Stomach (tissue), 9 donors: Measurements from ENCODE around the gene SLC27A2. TPM values are rescaled to one million over a fixed set of nuclear protein-coding genes. Genes with fewer than 3 reads are reported as not detected.
A peak's percentile ranks its signal among the peaks of the same experiment; 100 is the strongest.

Source experiments
- DNase-seq, 2 donors: peaks; one replicate each; pipeline versions ENCODE4 v3.0.0 to v3.0.0-alpha.2; 2013 to 2019
- H3K27ac ChIP-seq, 5 donors: fragments of 200-600 bp in 4 of 5; sonication (generic) in 4 of 5; one replicate each; pipeline ENCODE4 v1.5.1; 2013 to 2019; ENCODE audit warnings: mild to moderate bottlenecking in 1 of 5, moderate library complexity in 1 of 5
- H3K27me3 ChIP-seq, 3 donors: fragments of 200-600 bp; sonication (generic); one replicate each; pipeline ENCODE4 v1.5.1; 2017 to 2019; ENCODE audit warnings: mixed run types in 1 of 3
- H3K36me3 ChIP-seq, 4 donors: fragments of 200-600 bp; sonication (generic); 1 replicate in 3 of 4; 2 replicates in 1 of 4; pipeline ENCODE4 v1.5.1; 2016 to 2019
- H3K4me1 ChIP-seq, 4 donors: fragments of 200-600 bp; sonication (generic); one replicate each; pipeline ENCODE4 v1.5.1; 2016 to 2019
- H3K4me3 ChIP-seq, 4 donors: fragments of 200-600 bp; sonication (generic) in 3 of 4; one replicate each; pipeline ENCODE4 v1.5.1; 2016 to 2019; ENCODE audit warnings: mild to moderate bottlenecking in 1 of 4
- H3K9me3 ChIP-seq, 4 donors: fragments of 200-600 bp; sonication (generic); one replicate each; pipeline ENCODE4 v1.5.1; 2016 to 2019
- CTCF ChIP-seq, 7 experiments: fragments of 450-650 bp in 4 of 7; fragments of 200-600 bp in 3 of 7; sonication (generic) in 3 of 7; IDR thresholded peaks; one replicate each; pipeline ENCODE4 v1.5.1; 2016 to 2019; ENCODE audit warnings: antibody characterized with exemption in 7 of 7, control low read depth in 2 of 7, mild to moderate bottlenecking in 1 of 7
- EP300 ChIP-seq: sonication (generic); formaldehyde crosslinking; IDR thresholded peaks from one replicate; pipeline ENCODE4 v1.6.1; 2017; ENCODE audit warnings: antibody characterized with exemption
- POLR2A ChIP-seq, 4 donors: fragments of 450-650 bp; IDR thresholded peaks; one replicate each; pipeline ENCODE4 v1.6.1; 2016; ENCODE audit warnings: antibody characterized with exemption in 4 of 4, control low read depth in 2 of 4, mild to moderate bottlenecking in 1 of 4, moderate library complexity in 1 of 4
- POLR2AphosphoS5 ChIP-seq, 3 donors: sonication (generic); formaldehyde crosslinking; IDR thresholded peaks; one replicate each; pipeline ENCODE4 v1.6.1; 2016; ENCODE audit warnings: antibody characterized with exemption in 3 of 3
- WGBS, 5 donors: extraction: QIAGEN DNeasy Blood & Tissue Kit in 3 of 5; methylation state at CpG; one replicate each; pipeline versions ENCODE4 v1.1.5 to v1.1.7; 2013 to 2018; 5-methylcytosine and 5-hydroxymethylcytosine counted together
- intact Hi-C: fragments of 100-400 bp; cut with DNase I; formaldehyde crosslinking; loops from one replicate; pipeline ENCODE4 v1.15.1; 2023; ENCODE audit warnings: low total_unique reads
- polyA plus RNA-seq, 3 donors: library from polyadenylated mRNA; stranded (reverse); fragments of 200-250 nt; gene quantifications; one replicate each; pipeline ENCODE4 v1.2.3, GENCODE V29; 2013
- total RNA-seq, 5 donors: library from RNA; depleted of rRNA; stranded (reverse); fragments of >200 nt; gene quantifications; one replicate each; pipeline versions ENCODE4 v1.1.0 to v1.2.3, GENCODE V29; 2014 to 2016
- donor health status: healthy with polysubstance abuse.
- donor health status: Bipolar disorder and iron deficiency.
- donor health status: healthy.

Gene SLC27A2
- total and polyA plus RNA-seq, 8 donors = 0.61 to 53.6 (median 2.3) TPM; not detected in 2

- intact Hi-C loops = loop anchor here (10.0 kb wide), 1 partner anchor 1282 kb away; no protein-coding TSS in a partner anchor
- peaks cover 0 to 8% (median 0%) of the 10 kb centered on the region in 4 donors for H3K4me1 ChIP-seq
- no peaks in the 10 kb centered on the region for H3K9me3 ChIP-seq
- no peaks in the 10 kb centered on the region for H3K27me3 ChIP-seq
- no peaks in the 10 kb centered on the region for H3K36me3 ChIP-seq
- no peak overlapping the region for H3K4me3 ChIP-seq
- no peak overlapping the region for H3K27ac ChIP-seq
- WGBS, 5 donors = 83 to 94% (median 88%) methylated on average over 2 of the region's 2 CpGs
- TF ChIP-seq EP300 = no peak
- no peak for TF ChIP-seq CTCF (IDR thresholded peaks at IDR 0.05)
- DNase-seq = no peak
Observed at GRCh38 chr15:50146632-50147031, 35.4 kb upstream of the SLC27A2 start.

- 72 to 81% (median 77%) methylated on average over 4 of the region's 4 CpGs for WGBS, 5 donors
- Histone ChIP-seq H3K4me1 (peaks cover 0 to 8% (median 0%) of the 10 kb centered on the region in 4 donors), H3K9me3 (no peaks in the 10 kb centered on the region), H3K36me3 (no peaks in the 10 kb centered on the region), H3K27me3 (no peaks in the 10 kb centered on the region), H3K27ac (no peak overlapping the region), H3K4me3 (no peak overlapping the region)
- peak in 1 of 2 donors; percentile 70 for DNase-seq
- peak in 1 of 7 experiments; percentile 9 for TF ChIP-seq CTCF (IDR thresholded peaks at IDR 0.05)
- no peak for TF ChIP-seq EP300
- TF ChIP-seq POLR2AphosphoS5 (IDR thresholded peaks at IDR 0.05) = no peak
- intact Hi-C loops = loop anchor here (10.0 kb wide), 1 partner anchor 1284 kb away; no protein-coding TSS in a partner anchor
Observed at GRCh38 chr15:50148362-50148963, 33.5 kb upstream of the SLC27A2 start.

GRCh38 chr15:50149090-50149489, 32.9 kb upstream of the SLC27A2 start:
- Histone ChIP-seq H3K9me3 (no peaks in the 10 kb centered on the region), H3K4me3 (no peak overlapping the region), H3K36me3 (no peaks in the 10 kb centered on the region), H3K27me3 (no peaks in the 10 kb centered on the region), H3K4me1 (peaks cover 0 to 8% (median 0%) of the 10 kb centered on the region in 4 donors), H3K27ac (no peak overlapping the region)
- no peak for TF ChIP-seq POLR2A (IDR thresholded peaks at IDR 0.05)
- TF ChIP-seq POLR2AphosphoS5 (IDR thresholded peaks at IDR 0.05) = no peak
- TF ChIP-seq EP300 = no peak
- TF ChIP-seq CTCF (IDR thresholded peaks at IDR 0.05) = no peak
- intact Hi-C loops = loop anchor here (10.0 kb wide), 1 partner anchor 1284 kb away; no protein-coding TSS in a partner anchor
- WGBS, 5 donors = 11 to 23% (median 17%) methylated on average over 1 of the region's 1 CpG
- no peak for DNase-seq

GRCh38 chr15:50150349-50150748, 31.6 kb upstream of the SLC27A2 start:
- peaks cover 0 to 3% (median 0%) of the 10 kb centered on the region in 4 donors for H3K4me1 ChIP-seq
- intact Hi-C loops = no loop called here
- H3K27me3 ChIP-seq = no peaks in the 10 kb centered on the region
- peaks cover 0 to 8% (median 3%) of the 10 kb centered on the region in 4 donors for H3K9me3 ChIP-seq
- no peak overlapping the region for H3K4me3 ChIP-seq
- no peak overlapping the region for H3K27ac ChIP-seq
- no peaks in the 10 kb centered on the region for H3K36me3 ChIP-seq
- no peak for TF ChIP-seq POLR2AphosphoS5 (IDR thresholded peaks at IDR 0.05)
- no peak for TF ChIP-seq POLR2A (IDR thresholded peaks at IDR 0.05)
- no peak for TF ChIP-seq CTCF (IDR thresholded peaks at IDR 0.05)
- TF ChIP-seq EP300 = no peak
- WGBS, 5 donors = 79 to 91% (median 89%) methylated on average over 3 of the region's 3 CpGs
- DNase-seq = no peak
